ENCODE results near the gene SH3BP5L.

GRCh38 chr1:248822148-248823032 lies 3.3 kb downstream of the SH3BP5L start:
- TF ChIP-seq CTCF (IDR thresholded peaks at IDR 0.05), result no peak
- TF ChIP-seq POLR2A (IDR thresholded peaks at IDR 0.05), result no peak
- TF ChIP-seq POLR2AphosphoS5 (IDR thresholded peaks at IDR 0.05), result no peak

Data from breast epithelium (tissue), 3 donors.